Activated CD8-positive, alpha-beta T cell treated with anti-CD3 and anti-CD28 coated beads for 36 hours (primary cell): ENCODE measurements around the gene NEO1. TPM values are rescaled to one million over a fixed set of nuclear protein-coding genes. Genes with fewer than 3 reads are reported as not detected.

Source experiments
- ATAC-seq: fragments of 200-7000 bp; cut with Tn5 transposase; one replicate; pipeline ENCODE4 v1.10.0; 2021; ENCODE audit warnings: mild to moderate bottlenecking, moderate library complexity
- CTCF ChIA-PET: fragments of 350-600 bp; sonication (Branson Sonifier 250); formaldehyde crosslinking; loops from one replicate; lab custom pipeline; 2021; ENCODE audit warnings: antibody characterized with exemption; lab: Charles Lee
- POLR2A ChIA-PET: fragments of 350-600 bp; sonication (Branson Sonifier 250); formaldehyde crosslinking; loops from one replicate; lab custom pipeline; 2021; ENCODE audit warnings: antibody characterized with exemption; lab: Charles Lee
- DNase-seq: peaks from one replicate; pipeline ENCODE4 v3.0.0-alpha.2; 2020
- H3K27ac Mint-ChIP-seq: one replicate; pipeline ENCODE4 v1.8.0; 2021; ENCODE audit warnings: mild to moderate bottlenecking, mixed read lengths
- H3K27me3 Mint-ChIP-seq: one replicate; pipeline ENCODE4 v1.8.0; 2021; ENCODE audit warnings: mixed read lengths
- H3K36me3 Mint-ChIP-seq: one replicate; pipeline ENCODE4 v1.8.0; 2021; ENCODE audit warnings: low read depth, mixed read lengths
- H3K4me1 Mint-ChIP-seq: one replicate; pipeline ENCODE4 v1.8.0; 2021; ENCODE audit warnings: low read depth, mixed read lengths
- H3K4me3 Mint-ChIP-seq: one replicate; pipeline ENCODE4 v1.8.0; 2021; ENCODE audit warnings: mild to moderate bottlenecking, moderate library complexity, mixed read lengths
- H3K9me3 Mint-ChIP-seq: one replicate; pipeline ENCODE4 v1.8.0; 2021; ENCODE audit warnings: mixed read lengths
- CTCF ChIP-seq: fragments of 200-600 bp; IDR thresholded peaks from one replicate; pipeline ENCODE4 v1.8.0; 2022; ENCODE audit warnings: antibody characterized with exemption, mild to moderate bottlenecking
- intact Hi-C: fragments of 100-400 bp; cut with micrococcal nuclease; formaldehyde crosslinking; loops from one replicate; pipeline ENCODE4 v1.10.0; 2022
- total RNA-seq, 2 experiments: library from RNA; stranded (reverse); gene quantifications; one replicate each; pipeline ENCODE4 v1.2.3, GENCODE V29; 2021

NEO1 gene
- total RNA-seq, 2 experiments from 2014 or later: 2.8 to 3.1 TPM

DNA sequence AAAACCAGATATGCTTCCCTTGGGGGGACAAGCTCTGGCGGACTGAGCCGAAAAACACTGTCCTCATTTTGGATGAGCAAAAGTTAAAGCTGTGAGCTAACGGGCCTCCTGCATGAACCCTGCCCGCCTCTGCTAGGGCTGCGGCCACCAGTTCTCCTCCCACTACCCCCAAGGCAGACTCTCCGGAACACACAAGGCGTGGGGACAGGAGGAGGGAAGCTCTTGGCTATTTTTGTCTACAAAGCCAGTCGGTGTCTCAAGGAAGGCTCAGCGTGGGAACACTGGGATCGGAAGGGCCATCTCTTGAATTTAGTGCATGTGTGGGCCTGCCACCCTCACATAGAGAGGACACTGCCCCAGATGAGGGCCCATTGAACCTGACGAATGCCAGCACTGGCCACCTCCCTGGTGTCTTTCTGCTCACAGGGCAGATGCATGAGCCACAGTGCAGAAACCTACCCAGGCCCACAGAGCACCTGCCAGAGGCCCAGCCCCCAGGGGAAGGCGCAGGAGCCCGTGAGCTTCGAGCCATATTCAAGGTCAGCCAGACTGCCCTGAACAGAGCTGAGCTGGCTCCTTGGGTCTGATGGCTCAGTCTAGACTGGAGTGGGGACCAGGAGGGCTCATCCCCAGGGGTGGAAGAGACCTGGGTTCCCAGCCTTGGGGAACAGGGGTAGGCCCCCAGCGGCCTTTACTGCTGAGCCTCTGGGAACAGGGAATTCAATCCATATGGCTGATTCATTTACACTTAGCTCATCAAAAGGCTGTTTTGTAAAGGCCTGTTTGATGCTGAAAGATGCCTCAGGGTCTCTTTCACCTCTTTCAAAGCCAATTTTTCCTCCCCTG, 278.2 kb downstream of the NEO1 start:
- H3K36me3 Mint-ChIP-seq: no peaks in the 10 kb centered on the region
- no peak for TF ChIP-seq CTCF
- ChIA-PET CTCF (no interaction called here), POLR2A (no interaction called here)
- H3K4me1 Mint-ChIP-seq: peaks cover 4% of the 10 kb centered on the region
- ATAC-seq: no peak
- H3K4me3 Mint-ChIP-seq: no peak overlapping the region
- DNase-seq: no peak
- H3K27me3 Mint-ChIP-seq: peaks cover 6% of the 10 kb centered on the region
- no peaks in the 10 kb centered on the region for H3K9me3 Mint-ChIP-seq
- no peak overlapping the region for H3K27ac Mint-ChIP-seq
- intact Hi-C loops: no loop called here

DNA sequence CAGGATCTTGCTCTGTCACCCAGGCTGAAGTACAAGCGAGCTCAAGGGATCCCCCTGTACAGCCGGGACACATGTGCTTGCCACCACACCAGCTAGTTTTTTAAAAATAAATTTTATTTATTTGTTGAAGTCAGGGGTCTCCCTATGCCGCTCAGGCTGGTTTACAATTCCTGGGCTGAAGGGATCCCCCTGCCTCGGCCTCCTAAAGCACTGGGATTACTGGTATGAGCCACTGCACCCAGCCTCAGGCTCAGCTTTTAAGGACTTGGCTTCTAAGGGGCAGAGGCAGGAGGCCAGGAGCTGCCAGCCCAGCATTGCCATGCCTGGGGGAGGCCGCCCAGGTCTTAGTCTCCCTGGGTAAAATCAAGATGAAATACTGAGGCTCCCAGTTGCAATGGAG, 279.2 kb downstream of the NEO1 start:
- POLR2A ChIA-PET: no interaction called here
- no peaks in the 10 kb centered on the region for H3K4me1 Mint-ChIP-seq
- no peak overlapping the region for H3K4me3 Mint-ChIP-seq

GRCh38 chr15:73331991-73332925, 280.0 kb downstream of the NEO1 start:
- no peaks in the 10 kb centered on the region for H3K4me1 Mint-ChIP-seq
- TF ChIP-seq CTCF: no peak
- ATAC-seq (no peak), DNase-seq (no peak)
- ChIA-PET POLR2A (no interaction called here), CTCF (no interaction called here)
- H3K9me3 Mint-ChIP-seq: no peaks in the 10 kb centered on the region
- no peak overlapping the region for H3K4me3 Mint-ChIP-seq
- H3K27ac Mint-ChIP-seq: no peak overlapping the region
- no peaks in the 10 kb centered on the region for H3K27me3 Mint-ChIP-seq
- H3K36me3 Mint-ChIP-seq: no peaks in the 10 kb centered on the region
- intact Hi-C loops: no loop called here

More for the DNA sequence above, 279.2 kb downstream of the NEO1 start:
- DNase-seq (no peak), ATAC-seq (no peak)
- Mint-ChIP-seq H3K27ac (no peak overlapping the region), H3K36me3 (no peaks in the 10 kb centered on the region), H3K9me3 (no peaks in the 10 kb centered on the region), H3K27me3 (no peaks in the 10 kb centered on the region)
- TF ChIP-seq CTCF: no peak
- CTCF ChIA-PET: no interaction called here
- intact Hi-C loops: no loop called here

- POLR2A ChIA-PET: no interaction called here
- Mint-ChIP-seq H3K4me3 (no peak overlapping the region), H3K9me3 (no peaks in the 10 kb centered on the region), H3K27me3 (no peaks in the 10 kb centered on the region), H3K27ac (no peak overlapping the region), H3K36me3 (no peaks in the 10 kb centered on the region), H3K4me1 (no peaks in the 10 kb centered on the region)
- CTCF ChIA-PET: no interaction called here
- intact Hi-C loops: no loop called here
- ATAC-seq: no peak
- DNase-seq: no peak
- TF ChIP-seq CTCF: no peak
These were observed 280.7 kb downstream of the NEO1 start for GRCh38 chr15:73333001-73333400.

GRCh38 chr15:73334086-73334485, 281.8 kb downstream of the NEO1 start:
- ChIA-PET CTCF (no interaction called here), POLR2A (no interaction called here)
- Mint-ChIP-seq H3K4me3 (no peak overlapping the region), H3K9me3 (no peaks in the 10 kb centered on the region), H3K4me1 (no peaks in the 10 kb centered on the region), H3K27me3 (no peaks in the 10 kb centered on the region), H3K36me3 (no peaks in the 10 kb centered on the region), H3K27ac (no peak overlapping the region)
- DNase-seq (no peak), ATAC-seq (no peak)
- intact Hi-C loops: no loop called here
- no peak for TF ChIP-seq CTCF
